Lower leg skin (tissue), 3 donors: Measurements from ENCODE around the gene SDCCAG8.

ENCODE experiments used
- CTCF ChIP-seq, 3 donors: fragments of 450-650 bp; IDR thresholded peaks; one replicate each; pipeline ENCODE4 v1.5.1; 2016; ENCODE audit warnings: antibody characterized with exemption in 3 of 3, mild to moderate bottlenecking in 3 of 3, moderate library complexity in 2 of 3
- POLR2A ChIP-seq, 2 donors: fragments of 450-650 bp; IDR thresholded peaks; one replicate each; pipeline ENCODE4 v1.6.1; 2016 to 2017; ENCODE audit warnings: antibody characterized with exemption in 2 of 2, mild to moderate bottlenecking in 1 of 2, moderate library complexity in 1 of 2

- no peak for TF ChIP-seq POLR2A (IDR thresholded peaks at IDR 0.05)
- TF ChIP-seq CTCF (IDR thresholded peaks at IDR 0.05): no peak
Observed at GRCh38 chr1:243447347-243447746, 191.5 kb downstream of the SDCCAG8 start.
